Measurements from ENCODE around the gene RPH3AL. TPM values are rescaled to one million over a fixed set of nuclear protein-coding genes. Genes with fewer than 3 reads are reported as not detected.
A peak's percentile ranks its signal among the peaks of the same experiment; 100 is the strongest.

The RPH3AL gene
- total RNA-seq, 1 donor, result 2.9 TPM

- no peak for TF ChIP-seq CTCF (IDR thresholded peaks at IDR 0.05; ENCODE audit: extremely low read depth, low read depth, low read length)
- DNase-seq (ENCODE audit: insufficient read length, low spot score, missing footprints), result peak; percentile 54
- no peak overlapping the region for H2AFZ ChIP-seq (ENCODE audit: low read length)
Observed at GRCh38 chr17:330993-331701, 21.5 kb downstream of the RPH3AL start.

GRCh38 chr17:329784-330420, 22.7 kb downstream of the RPH3AL start:
- H3K4me3 ChIP-seq (ENCODE audit: insufficient read depth, low read length), result no peak overlapping the region
- no peak overlapping the region for H2AFZ ChIP-seq (ENCODE audit: low read length)
- no peaks in the 10 kb centered on the region for H4K20me1 ChIP-seq (ENCODE audit: insufficient read depth, low read length)
- peak; percentile 48 for DNase-seq (ENCODE audit: insufficient read length, low spot score, missing footprints)
- H3K4me1 ChIP-seq (ENCODE audit: insufficient read depth, low read length), result no peaks in the 10 kb centered on the region
- no peaks in the 10 kb centered on the region for H3K79me2 ChIP-seq (ENCODE audit: insufficient read depth, low read length)
- H3K27ac ChIP-seq (ENCODE audit: low read depth, low read length), result no peak overlapping the region
- H3K27me3 ChIP-seq (ENCODE audit: insufficient read depth, low read length), result peaks cover 3% of the 10 kb centered on the region
- no peak for TF ChIP-seq CTCF (IDR thresholded peaks at IDR 0.05; ENCODE audit: extremely low read depth, low read depth, low read length)
- no peaks in the 10 kb centered on the region for H3K9me3 ChIP-seq (ENCODE audit: low read depth, low read length)
- no peaks in the 10 kb centered on the region for H3K36me3 ChIP-seq (ENCODE audit: insufficient read depth, low read length)
- no peak overlapping the region for H3K4me2 ChIP-seq (ENCODE audit: insufficient read depth, low read length)

More at GRCh38 chr17:330993-331701, 21.5 kb downstream of the RPH3AL start:
- no peak overlapping the region for H3K4me3 ChIP-seq (ENCODE audit: insufficient read depth, low read length)
- no peaks in the 10 kb centered on the region for H4K20me1 ChIP-seq (ENCODE audit: insufficient read depth, low read length)
- no peak overlapping the region for H3K4me2 ChIP-seq (ENCODE audit: insufficient read depth, low read length)
- H3K79me2 ChIP-seq (ENCODE audit: insufficient read depth, low read length), result no peaks in the 10 kb centered on the region
- no peaks in the 10 kb centered on the region for H3K36me3 ChIP-seq (ENCODE audit: insufficient read depth, low read length)
- H3K27ac ChIP-seq (ENCODE audit: low read depth, low read length), result no peak overlapping the region
- no peaks in the 10 kb centered on the region for H3K9me3 ChIP-seq (ENCODE audit: low read depth, low read length)
- no peaks in the 10 kb centered on the region for H3K4me1 ChIP-seq (ENCODE audit: insufficient read depth, low read length)
- peaks cover 3% of the 10 kb centered on the region for H3K27me3 ChIP-seq (ENCODE audit: insufficient read depth, low read length)

GRCh38 chr17:327971-328370, 24.6 kb downstream of the RPH3AL start:
- no peak overlapping the region for H3K27ac ChIP-seq (ENCODE audit: low read depth, low read length)
- H3K27me3 ChIP-seq (ENCODE audit: insufficient read depth, low read length), result no peaks in the 10 kb centered on the region
- peak; percentile 37 for DNase-seq (ENCODE audit: insufficient read length, low spot score, missing footprints)
- H3K36me3 ChIP-seq (ENCODE audit: insufficient read depth, low read length), result no peaks in the 10 kb centered on the region
- no peak overlapping the region for H2AFZ ChIP-seq (ENCODE audit: low read length)
- no peak overlapping the region for H3K4me3 ChIP-seq (ENCODE audit: insufficient read depth, low read length)
- no peaks in the 10 kb centered on the region for H3K79me2 ChIP-seq (ENCODE audit: insufficient read depth, low read length)
- H3K4me2 ChIP-seq (ENCODE audit: insufficient read depth, low read length), result no peak overlapping the region
- TF ChIP-seq CTCF (IDR thresholded peaks at IDR 0.05; ENCODE audit: extremely low read depth, low read depth, low read length), result no peak
- no peaks in the 10 kb centered on the region for H3K9me3 ChIP-seq (ENCODE audit: low read depth, low read length)
- H4K20me1 ChIP-seq (ENCODE audit: insufficient read depth, low read length), result no peaks in the 10 kb centered on the region
- H3K4me1 ChIP-seq (ENCODE audit: insufficient read depth, low read length), result no peaks in the 10 kb centered on the region

DNA sequence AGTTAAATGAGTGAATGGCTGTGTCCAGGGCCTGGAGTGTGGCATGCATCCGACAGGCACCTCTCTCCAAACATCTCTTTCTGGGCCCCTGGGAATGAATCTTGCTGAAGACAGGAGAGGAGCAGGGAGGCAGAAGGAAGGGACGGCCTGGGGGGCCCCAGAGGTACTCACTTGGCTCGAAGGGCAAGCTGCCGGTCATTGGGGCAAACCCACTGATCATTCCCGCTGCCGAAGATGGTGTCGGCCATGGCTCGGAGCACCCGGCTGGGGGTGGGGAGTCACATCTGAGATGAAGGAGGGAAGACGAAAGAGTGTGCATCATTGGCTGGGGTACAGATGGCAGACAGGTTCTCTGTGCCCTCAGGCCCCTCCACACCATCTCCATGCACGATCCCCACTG, 25.3 kb downstream of the RPH3AL start:
- TF ChIP-seq CTCF (IDR thresholded peaks at IDR 0.05; ENCODE audit: extremely low read depth, low read depth, low read length), result no peak
- Histone ChIP-seq H3K4me2 (ENCODE audit: insufficient read depth, low read length) (no peak overlapping the region), H3K36me3 (ENCODE audit: insufficient read depth, low read length) (no peaks in the 10 kb centered on the region), H4K20me1 (ENCODE audit: insufficient read depth, low read length) (no peaks in the 10 kb centered on the region), H3K9me3 (ENCODE audit: low read depth, low read length) (no peaks in the 10 kb centered on the region), H3K4me3 (ENCODE audit: insufficient read depth, low read length) (no peak overlapping the region), H2AFZ (ENCODE audit: low read length) (no peak overlapping the region), H3K79me2 (ENCODE audit: insufficient read depth, low read length) (no peaks in the 10 kb centered on the region), H3K27me3 (ENCODE audit: insufficient read depth, low read length) (no peaks in the 10 kb centered on the region), H3K27ac (ENCODE audit: low read depth, low read length) (no peak overlapping the region), H3K4me1 (ENCODE audit: insufficient read depth, low read length) (no peaks in the 10 kb centered on the region)
- DNase-seq (ENCODE audit: insufficient read length, low spot score, missing footprints), result peak; percentile 64

Data from osteoblast (primary cell).